Measurements from ENCODE around the gene ATP2C2.
"Not testable (repeated sequence)": the region's sequence is repeated elsewhere in the genome, so short reads cannot be mapped to it uniquely, and the experiment has no call there.

ATP2C2 gene

GRCh38 chr16:84331998-84332780, 36.1 kb upstream of the ATP2C2 start:
- DNase-seq (ENCODE audit: low read depth, low spot score), result no peak
- no peak for TF ChIP-seq CTCF (IDR thresholded peaks at IDR 0.05; ENCODE audit: low read depth, low read length)
- in situ Hi-C loops (cut with HindIII; ENCODE audit: low sequenced_read_pairs), result no loop called here
- H3K4me3 ChIP-seq (ENCODE audit: low read depth, low read length), result no peak overlapping the region

GRCh38 chr16:84332975-84333684, 35.2 kb upstream of the ATP2C2 start:
- DNase-seq (ENCODE audit: low read depth, low spot score), result no peak
- H3K4me3 ChIP-seq (ENCODE audit: low read depth, low read length), result no peak overlapping the region
- in situ Hi-C loops (cut with HindIII; ENCODE audit: low sequenced_read_pairs), result no loop called here
- no peak for TF ChIP-seq CTCF (IDR thresholded peaks at IDR 0.05; ENCODE audit: low read depth, low read length)

GRCh38 chr16:84334058-84334457, 34.3 kb upstream of the ATP2C2 start:
- no peak for TF ChIP-seq CTCF (IDR thresholded peaks at IDR 0.05; ENCODE audit: low read depth, low read length)
- in situ Hi-C loops (cut with HindIII; ENCODE audit: low sequenced_read_pairs), result no loop called here
- no peak overlapping the region for H3K4me3 ChIP-seq (ENCODE audit: low read depth, low read length)
- no peak for DNase-seq (ENCODE audit: low read depth, low spot score)

- no peak for TF ChIP-seq CTCF (IDR thresholded peaks at IDR 0.05; ENCODE audit: low read depth, low read length)
- in situ Hi-C loops (cut with HindIII; ENCODE audit: low sequenced_read_pairs), result no loop called here
- no peak overlapping the region for H3K4me3 ChIP-seq (ENCODE audit: low read depth, low read length)
- no peak for DNase-seq (ENCODE audit: low read depth, low spot score)
Measured at GRCh38 chr16:84334482-84334881, 33.9 kb upstream of the ATP2C2 start.

GRCh38 chr16:84337236-84337635, 31.1 kb upstream of the ATP2C2 start:
- H3K4me3 ChIP-seq (ENCODE audit: low read depth, low read length); in situ Hi-C loops (cut with HindIII; ENCODE audit: low sequenced_read_pairs); DNase-seq (ENCODE audit: low read depth, low spot score): not testable (repeated sequence)

- in situ Hi-C loops (cut with HindIII; ENCODE audit: low sequenced_read_pairs), result no loop called here
- DNase-seq (ENCODE audit: low read depth, low spot score), result no peak
- no peak for TF ChIP-seq CTCF (IDR thresholded peaks at IDR 0.05; ENCODE audit: low read depth, low read length)
- H3K4me3 ChIP-seq (ENCODE audit: low read depth, low read length), result no peak overlapping the region
Measured at GRCh38 chr16:84339311-84339710, 29.0 kb upstream of the ATP2C2 start.

GRCh38 chr16:84339766-84340165, 28.6 kb upstream of the ATP2C2 start:
- DNase-seq (ENCODE audit: low read depth, low spot score), result no peak
- no peak for TF ChIP-seq CTCF (IDR thresholded peaks at IDR 0.05; ENCODE audit: low read depth, low read length)
- in situ Hi-C loops (cut with HindIII; ENCODE audit: low sequenced_read_pairs), result no loop called here
- no peak overlapping the region for H3K4me3 ChIP-seq (ENCODE audit: low read depth, low read length)

Data from astrocyte of the spinal cord (primary cell).